ENCODE data around the gene KCNH6. TPM values are rescaled to one million over a fixed set of nuclear protein-coding genes. Genes with fewer than 3 reads are reported as not detected.
A peak's percentile ranks its signal among the peaks of the same experiment; 100 is the strongest.

KCNH6 gene
- total and polyA plus RNA-seq, 9 of the 15 experiments (the other 6 are each of a cell fraction or from before 2014, with no cell fraction given): not detected

DNA sequence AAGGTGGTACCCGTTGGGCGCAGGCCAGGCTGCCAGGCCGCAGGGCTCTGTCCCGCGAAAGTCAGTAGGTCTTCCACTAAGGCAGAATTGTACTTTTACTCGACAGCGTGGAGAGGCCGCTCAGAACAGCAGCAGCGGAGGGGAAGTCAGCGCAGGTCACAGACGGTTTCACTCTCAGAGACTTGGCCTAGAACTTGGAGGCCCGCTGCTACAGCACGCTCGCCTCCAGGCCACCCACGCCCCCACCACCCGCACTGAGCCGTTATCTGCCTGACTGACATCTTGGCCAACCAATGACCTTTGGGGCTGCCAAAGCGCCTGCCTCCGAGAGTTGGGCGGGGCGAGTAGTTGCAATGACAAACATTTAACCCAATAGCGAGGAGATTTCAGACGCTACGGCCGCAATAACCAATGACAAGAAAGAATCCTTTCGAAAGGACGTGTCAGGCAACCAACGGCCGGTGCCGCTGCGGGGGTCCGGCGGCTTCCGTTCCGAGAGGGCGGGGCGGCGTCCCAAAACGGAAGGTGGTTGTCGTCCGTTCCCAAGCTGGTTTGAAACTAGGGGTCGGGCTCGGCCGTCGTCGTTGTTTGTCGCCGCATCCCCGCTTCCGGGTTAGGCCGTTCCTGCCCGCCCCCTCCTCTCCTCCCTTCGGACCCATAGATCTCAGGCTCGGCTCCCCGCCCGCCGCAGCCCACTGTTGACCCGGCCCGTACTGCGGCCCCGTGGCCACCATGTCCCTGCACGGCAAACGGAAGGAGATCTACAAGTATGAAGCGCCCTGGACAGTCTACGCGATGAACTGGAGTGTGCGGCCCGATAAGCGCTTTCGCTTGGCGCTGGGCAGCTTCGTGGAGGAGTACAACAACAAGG, 27.0 kb downstream of the KCNH6 start, which contains the start of gene DCAF7 (continued):
- TF ChIP-seq, protein P1, sequence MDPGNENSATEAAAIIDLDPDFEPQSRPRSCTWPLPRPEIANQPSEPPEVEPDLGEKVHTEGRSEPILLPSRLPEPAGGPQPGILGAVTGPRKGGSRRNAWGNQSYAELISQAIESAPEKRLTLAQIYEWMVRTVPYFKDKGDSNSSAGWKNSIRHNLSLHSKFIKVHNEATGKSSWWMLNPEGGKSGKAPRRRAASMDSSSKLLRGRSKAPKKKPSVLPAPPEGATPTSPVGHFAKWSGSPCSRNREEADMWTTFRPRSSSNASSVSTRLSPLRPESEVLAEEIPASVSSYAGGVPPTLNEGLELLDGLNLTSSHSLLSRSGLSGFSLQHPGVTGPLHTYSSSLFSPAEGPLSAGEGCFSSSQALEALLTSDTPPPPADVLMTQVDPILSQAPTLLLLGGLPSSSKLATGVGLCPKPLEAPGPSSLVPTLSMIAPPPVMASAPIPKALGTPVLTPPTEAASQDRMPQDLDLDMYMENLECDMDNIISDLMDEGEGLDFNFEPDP (CRISPR knock-in tag; IDR thresholded peaks at IDR 0.05): no peak
- TF ChIP-seq BRCA1 (IDR thresholded peaks at IDR 0.05): no peak
- TF ChIP-seq BRCA1 (CRISPR knock-in tag; IDR thresholded peaks at IDR 0.05): no peak
- TF ChIP-seq, protein P2, sequence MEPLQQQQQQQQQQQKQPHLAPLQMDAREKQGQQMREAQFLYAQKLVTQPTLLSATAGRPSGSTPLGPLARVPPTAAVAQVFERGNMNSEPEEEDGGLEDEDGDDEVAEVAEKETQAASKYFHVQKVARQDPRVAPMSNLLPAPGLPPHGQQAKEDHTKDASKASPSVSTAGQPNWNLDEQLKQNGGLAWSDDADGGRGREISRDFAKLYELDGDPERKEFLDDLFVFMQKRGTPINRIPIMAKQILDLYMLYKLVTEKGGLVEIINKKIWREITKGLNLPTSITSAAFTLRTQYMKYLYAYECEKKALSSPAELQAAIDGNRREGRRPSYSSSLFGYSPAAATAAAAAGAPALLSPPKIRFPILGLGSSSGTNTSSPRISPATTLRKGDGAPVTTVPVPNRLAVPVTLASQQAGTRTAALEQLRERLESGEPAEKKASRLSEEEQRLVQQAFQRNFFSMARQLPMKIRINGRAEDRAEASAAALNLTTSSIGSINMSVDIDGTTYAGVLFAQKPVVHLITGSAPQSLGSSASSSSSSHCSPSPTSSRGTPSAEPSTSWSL (CRISPR knock-in tag; IDR thresholded peaks at IDR 0.05; ENCODE audit: borderline replicate concordance): no peak
- TF ChIP-seq ZNF780A (CRISPR knock-in tag; IDR thresholded peaks at IDR 0.05): no peak
- TF ChIP-seq ZFP36 (IDR thresholded peaks at IDR 0.05; ENCODE audit: low read depth, low read length, partially characterized antibody): no peak
- TF ChIP-seq SNRNP70 (optimal IDR thresholded peaks at IDR 0.05; ENCODE audit: low read depth, low read length): no peak
- TF ChIP-seq THRAP3 (IDR thresholded peaks at IDR 0.05; ENCODE audit: borderline replicate concordance): no peak
- no peak for TF ChIP-seq ZNF165 (CRISPR knock-in tag; IDR thresholded peaks at IDR 0.05; ENCODE audit: borderline replicate concordance)
- no peak for TF ChIP-seq MAFG (tag; conservative IDR thresholded peaks at IDR 0.05)
- TF ChIP-seq MCM3 (IDR thresholded peaks at IDR 0.05): no peak
- peak; percentile 43 for TF ChIP-seq NFIC (IDR thresholded peaks at IDR 0.05)
- TF ChIP-seq, protein P3, sequence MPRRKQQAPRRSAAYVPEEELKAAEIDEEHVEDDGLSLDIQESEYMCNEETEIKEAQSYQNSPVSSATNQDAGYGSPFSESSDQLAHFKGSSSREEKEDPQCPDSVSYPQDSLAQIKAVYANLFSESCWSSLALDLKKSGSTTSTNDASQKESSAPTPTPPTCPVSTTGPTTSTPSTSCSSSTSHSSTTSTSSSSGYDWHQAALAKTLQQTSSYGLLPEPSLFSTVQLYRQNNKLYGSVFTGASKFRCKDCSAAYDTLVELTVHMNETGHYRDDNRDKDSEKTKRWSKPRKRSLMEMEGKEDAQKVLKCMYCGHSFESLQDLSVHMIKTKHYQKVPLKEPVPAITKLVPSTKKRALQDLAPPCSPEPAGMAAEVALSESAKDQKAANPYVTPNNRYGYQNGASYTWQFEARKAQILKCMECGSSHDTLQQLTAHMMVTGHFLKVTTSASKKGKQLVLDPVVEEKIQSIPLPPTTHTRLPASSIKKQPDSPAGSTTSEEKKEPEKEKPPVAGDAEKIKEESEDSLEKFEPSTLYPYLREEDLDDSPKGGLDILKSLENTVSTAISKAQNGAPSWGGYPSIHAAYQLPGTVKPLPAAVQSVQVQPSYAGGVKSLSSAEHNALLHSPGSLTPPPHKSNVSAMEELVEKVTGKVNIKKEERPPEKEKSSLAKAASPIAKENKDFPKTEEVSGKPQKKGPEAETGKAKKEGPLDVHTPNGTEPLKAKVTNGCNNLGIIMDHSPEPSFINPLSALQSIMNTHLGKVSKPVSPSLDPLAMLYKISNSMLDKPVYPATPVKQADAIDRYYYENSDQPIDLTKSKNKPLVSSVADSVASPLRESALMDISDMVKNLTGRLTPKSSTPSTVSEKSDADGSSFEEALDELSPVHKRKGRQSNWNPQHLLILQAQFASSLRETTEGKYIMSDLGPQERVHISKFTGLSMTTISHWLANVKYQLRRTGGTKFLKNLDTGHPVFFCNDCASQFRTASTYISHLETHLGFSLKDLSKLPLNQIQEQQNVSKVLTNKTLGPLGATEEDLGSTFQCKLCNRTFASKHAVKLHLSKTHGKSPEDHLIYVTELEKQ (CRISPR knock-in tag; IDR thresholded peaks at IDR 0.05): no peak; the same call in 1 of the 2 replicates
- no peak for TF ChIP-seq CAMTA2 (CRISPR knock-in tag; conservative IDR thresholded peaks at IDR 0.05)
- TF ChIP-seq, protein P4, sequence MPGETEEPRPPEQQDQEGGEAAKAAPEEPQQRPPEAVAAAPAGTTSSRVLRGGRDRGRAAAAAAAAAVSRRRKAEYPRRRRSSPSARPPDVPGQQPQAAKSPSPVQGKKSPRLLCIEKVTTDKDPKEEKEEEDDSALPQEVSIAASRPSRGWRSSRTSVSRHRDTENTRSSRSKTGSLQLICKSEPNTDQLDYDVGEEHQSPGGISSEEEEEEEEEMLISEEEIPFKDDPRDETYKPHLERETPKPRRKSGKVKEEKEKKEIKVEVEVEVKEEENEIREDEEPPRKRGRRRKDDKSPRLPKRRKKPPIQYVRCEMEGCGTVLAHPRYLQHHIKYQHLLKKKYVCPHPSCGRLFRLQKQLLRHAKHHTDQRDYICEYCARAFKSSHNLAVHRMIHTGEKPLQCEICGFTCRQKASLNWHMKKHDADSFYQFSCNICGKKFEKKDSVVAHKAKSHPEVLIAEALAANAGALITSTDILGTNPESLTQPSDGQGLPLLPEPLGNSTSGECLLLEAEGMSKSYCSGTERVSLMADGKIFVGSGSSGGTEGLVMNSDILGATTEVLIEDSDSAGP (CRISPR knock-in tag; IDR thresholded peaks at IDR 0.05): no peak
- no peak for TF ChIP-seq ZNF76 (CRISPR knock-in tag; IDR thresholded peaks at IDR 0.05; ENCODE audit: borderline replicate concordance)
- no peak for TF ChIP-seq SMC3 (conservative IDR thresholded peaks at IDR 0.05; ENCODE audit: insufficient read depth, low read depth, low read length)
- no peak for TF ChIP-seq ZNF140 (CRISPR knock-in tag; IDR thresholded peaks at IDR 0.05)
